GM12801 (cell line): ENCODE measurements around the gene DOCK2.

ENCODE experiments used
- TF ChIP-seq, protein P1 (sequence below): IDR thresholded peaks from one replicate; pipeline ENCODE4 v1.5.1; 2011; ENCODE audit warnings: control low read depth; ENCODE audit not compliant: insufficient read length; ENCODE audit errors: extremely low read depth

Gene DOCK2

DNA sequence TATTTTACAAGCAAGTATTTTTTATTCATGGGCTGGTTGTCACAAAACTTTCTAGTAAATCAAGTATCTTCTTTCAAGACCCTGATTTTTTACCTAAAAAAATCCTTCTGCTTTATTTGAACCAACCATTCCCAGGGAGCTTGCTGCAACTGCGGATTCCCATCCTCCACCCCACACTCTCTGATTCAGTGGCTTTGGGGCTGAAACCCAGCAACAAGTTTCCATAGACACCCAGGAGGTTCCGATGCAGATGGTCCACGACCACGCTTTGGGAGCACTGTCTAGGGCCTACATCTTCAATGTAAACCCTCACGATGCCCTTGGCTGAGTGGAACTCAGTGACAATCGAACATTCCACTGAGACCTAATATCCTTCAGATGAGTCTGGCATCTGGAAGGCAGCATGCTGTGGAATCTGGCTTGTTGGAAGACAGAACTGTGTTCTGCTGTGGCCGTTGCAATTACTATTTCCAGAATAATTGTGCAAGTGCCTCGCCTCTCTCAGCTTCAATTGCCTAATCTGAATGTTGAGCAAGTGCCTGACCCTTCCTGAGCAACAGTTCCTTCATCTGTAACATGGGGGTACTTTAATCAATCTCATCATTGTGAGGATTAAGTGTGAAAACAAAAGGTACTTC lies 238.1 kb downstream of the DOCK2 start:
- TF ChIP-seq, protein P1, sequence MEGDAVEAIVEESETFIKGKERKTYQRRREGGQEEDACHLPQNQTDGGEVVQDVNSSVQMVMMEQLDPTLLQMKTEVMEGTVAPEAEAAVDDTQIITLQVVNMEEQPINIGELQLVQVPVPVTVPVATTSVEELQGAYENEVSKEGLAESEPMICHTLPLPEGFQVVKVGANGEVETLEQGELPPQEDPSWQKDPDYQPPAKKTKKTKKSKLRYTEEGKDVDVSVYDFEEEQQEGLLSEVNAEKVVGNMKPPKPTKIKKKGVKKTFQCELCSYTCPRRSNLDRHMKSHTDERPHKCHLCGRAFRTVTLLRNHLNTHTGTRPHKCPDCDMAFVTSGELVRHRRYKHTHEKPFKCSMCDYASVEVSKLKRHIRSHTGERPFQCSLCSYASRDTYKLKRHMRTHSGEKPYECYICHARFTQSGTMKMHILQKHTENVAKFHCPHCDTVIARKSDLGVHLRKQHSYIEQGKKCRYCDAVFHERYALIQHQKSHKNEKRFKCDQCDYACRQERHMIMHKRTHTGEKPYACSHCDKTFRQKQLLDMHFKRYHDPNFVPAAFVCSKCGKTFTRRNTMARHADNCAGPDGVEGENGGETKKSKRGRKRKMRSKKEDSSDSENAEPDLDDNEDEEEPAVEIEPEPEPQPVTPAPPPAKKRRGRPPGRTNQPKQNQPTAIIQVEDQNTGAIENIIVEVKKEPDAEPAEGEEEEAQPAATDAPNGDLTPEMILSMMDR = no peak

DNA sequence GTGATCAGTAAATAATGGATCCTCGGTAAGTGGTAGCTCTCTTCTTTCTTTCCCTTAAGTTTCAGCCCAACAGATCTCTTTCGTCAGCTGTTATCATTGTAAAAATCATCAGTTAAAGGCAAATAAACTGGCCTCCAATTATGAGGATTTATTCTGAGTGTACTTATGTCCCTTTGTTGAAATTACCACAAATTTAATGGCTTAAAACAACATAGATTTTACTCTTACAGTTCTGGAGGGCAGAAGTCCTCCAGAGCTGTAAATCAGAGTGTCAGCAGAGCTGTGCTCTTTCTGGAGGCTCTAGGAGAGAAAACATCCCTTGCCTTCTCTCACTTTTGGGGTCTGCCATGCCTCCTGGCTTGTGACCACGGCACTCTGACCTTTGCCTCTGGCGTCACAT lies 238.7 kb downstream of the DOCK2 start:
- TF ChIP-seq, protein P1 = no peak

DNA sequence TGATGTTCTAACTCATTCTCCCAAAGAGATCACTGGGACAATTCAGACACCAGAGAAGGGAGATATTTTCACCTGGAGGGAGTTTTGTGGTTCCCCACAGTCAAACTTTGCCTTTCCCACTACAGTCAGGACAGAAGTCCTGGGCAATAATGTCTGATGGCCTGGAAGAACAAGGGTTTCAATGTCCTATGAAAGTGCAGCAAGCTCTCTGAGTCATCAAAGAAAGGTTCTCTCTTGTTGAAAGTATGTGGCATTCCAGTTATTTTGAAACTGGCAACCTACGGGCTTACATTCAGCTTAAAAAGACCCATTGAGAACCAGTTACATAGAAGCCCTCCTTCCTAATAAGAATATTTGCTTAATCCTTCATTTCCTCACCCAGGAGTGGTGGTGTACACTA lies 239.3 kb downstream of the DOCK2 start:
- TF ChIP-seq, protein P1 = no peak

DNA sequence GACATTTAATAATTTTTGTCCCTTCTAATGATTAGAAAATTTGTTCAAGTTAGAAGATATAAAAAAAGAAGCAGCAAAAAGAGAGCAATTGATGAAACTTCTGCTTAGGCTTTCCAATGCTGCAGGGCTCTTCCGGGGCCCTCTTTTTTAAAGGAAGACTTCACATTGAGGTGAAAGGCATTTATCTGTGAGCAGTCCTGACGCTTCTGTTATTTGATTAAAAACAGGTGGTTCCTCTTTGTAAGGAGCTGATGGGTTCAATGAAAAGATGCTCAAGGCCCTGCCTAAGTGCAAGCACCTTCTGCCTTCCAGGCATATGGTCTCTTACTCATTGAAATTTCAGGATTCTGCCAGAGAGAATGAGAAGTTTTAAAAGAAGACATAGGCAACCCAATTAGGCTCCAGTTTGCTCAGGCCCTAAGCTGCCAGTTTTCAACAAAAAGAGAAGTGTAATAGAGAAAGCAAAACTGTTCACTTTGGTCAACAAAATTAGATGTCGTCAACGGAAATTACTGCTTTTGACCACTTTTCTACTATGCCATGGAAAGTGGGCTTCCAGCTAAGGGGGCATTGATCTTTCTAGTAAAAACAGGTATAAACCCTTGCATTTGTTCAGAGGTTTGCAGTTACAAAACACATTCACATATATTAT lies 243.1 kb downstream of the DOCK2 start:
- TF ChIP-seq, protein P1 = no peak

DNA sequence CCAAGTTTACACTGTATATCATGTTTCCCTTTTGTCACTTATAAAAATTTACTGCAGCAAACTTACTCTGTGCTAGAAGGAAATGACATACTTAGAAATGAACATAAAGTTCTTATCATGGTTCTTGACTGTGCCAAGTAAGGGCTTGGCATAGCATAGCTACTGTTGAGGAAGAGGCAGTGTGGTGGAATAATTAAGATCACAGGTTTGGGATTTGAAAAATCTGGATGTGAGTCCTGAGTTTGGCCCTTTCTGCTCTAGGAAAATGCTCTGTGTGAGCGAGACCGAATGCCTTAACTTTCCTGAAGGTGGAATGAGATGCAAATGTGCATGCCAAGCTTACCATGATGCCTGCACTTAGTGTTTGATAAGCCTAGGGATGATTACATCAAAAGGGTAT lies 243.7 kb downstream of the DOCK2 start:
- TF ChIP-seq, protein P1 = no peak

DNA sequence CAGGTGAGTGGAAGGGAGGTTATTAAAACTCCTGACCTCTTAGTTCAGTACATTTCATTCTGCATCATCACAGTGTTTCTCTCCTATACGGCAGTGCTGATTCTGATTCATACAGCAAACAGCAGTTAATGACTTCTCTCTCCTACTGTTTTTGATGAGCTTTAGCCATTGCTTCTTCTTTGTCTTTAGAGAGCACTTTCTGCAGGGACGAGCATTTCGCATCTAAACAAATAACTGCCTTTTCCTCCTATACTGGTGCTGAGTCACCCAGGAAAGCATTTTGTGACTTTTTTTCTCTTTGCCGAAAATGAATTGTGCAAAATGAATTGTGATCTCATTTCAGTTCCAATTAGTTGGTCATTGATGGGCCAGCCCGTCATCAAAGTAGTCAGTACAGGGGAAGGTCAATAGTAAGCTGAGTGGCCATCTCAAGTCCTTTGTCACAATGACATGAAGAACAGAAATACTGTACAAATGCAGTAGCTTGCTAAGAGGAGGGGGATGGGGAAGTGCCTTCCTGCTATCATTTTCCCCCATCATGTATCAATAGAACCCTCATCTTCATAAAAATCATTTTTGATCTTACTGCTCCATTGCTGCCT lies 244.7 kb downstream of the DOCK2 start:
- TF ChIP-seq, protein P1 = no peak

DNA sequence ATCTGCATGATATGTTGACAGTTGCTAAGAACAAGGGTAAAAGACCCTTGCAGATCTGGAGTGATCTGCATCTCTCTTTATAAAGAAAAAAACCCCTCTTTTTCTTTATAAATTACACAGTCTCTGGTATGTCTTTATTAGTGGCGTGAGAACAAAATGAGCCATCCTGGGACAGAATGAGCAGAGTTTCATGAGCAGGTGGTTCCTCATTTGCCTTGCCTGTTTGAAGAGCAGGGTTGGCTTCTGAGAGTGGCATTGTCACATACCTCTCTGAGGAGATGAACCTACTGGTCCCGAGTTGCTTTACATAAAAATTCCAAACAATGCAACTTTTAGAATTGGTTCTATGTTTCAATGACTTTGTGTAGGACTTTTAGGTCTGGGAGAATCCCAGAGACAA lies 249.0 kb downstream of the DOCK2 start:
- TF ChIP-seq, protein P1 = no peak
